Right ventricle myocardium superior (tissue), 1 donor: ENCODE results near the gene MGAT4D. TPM values are rescaled to one million over a fixed set of nuclear protein-coding genes. Genes with fewer than 3 reads are reported as not detected.
"Not testable (repeated sequence)": the region's sequence is repeated elsewhere in the genome, so short reads cannot be mapped to it uniquely, and the experiment has no call there.

ENCODE experiments used
- ATAC-seq: fragments of 200-7000 bp; cut with Tn5 transposase; one replicate; pipeline ENCODE4 v1.9.1; 2020; ENCODE audit warnings: mild to moderate bottlenecking; ENCODE audit not compliant: poor library complexity
- DNase-seq: peaks from one replicate; pipeline ENCODE4 v3.0.0-alpha.2; 2020
- intact Hi-C: fragments of 100-400 bp; cut with DNase I; formaldehyde crosslinking; loops from one replicate; pipeline ENCODE4 v1.11.2; 2022
- long read RNA-seq: library from polyadenylated mRNA; unstranded; transcript quantifications from one replicate; pipeline ENCODE4 v2.0.0, GENCODE V29; 2021
- total RNA-seq: library from RNA; stranded (reverse); fragmentation: NEBNext Ultra II Directional; extraction: Animal tissue kit (Norgen Biotek cat#: 25700); gene quantifications from one replicate; pipeline ENCODE4 v1.2.1, GENCODE V29; 2021
- donor health status: DM: no; HTN: yes; CAD: no; lungs with severe emphysema.

The MGAT4D gene
- total RNA-seq = not detected
- long read RNA-seq = 0 reads

- DNase-seq = no peak
- intact Hi-C loops = no loop called here
- ATAC-seq = peak; percentile 52
Measured at GRCh38 chr4:140497747-140498636, at the start of gene MGAT4D. TSS of gene MGAT4D (minus strand) at chr4:140498293. CDS start at chr4:140498222, 71 bp downstream.

- ATAC-seq = no peak
- intact Hi-C loops = no loop called here
- DNase-seq = no peak
Measured at GRCh38 chr4:140533951-140534480, 35.9 kb upstream of the MGAT4D start.

GRCh38 chr4:140529434-140529833 lies 31.3 kb upstream of the MGAT4D start:
- peak; percentile 71 for ATAC-seq
- no peak for DNase-seq
- intact Hi-C loops = loop anchor here (10.0 kb wide), 2 partner anchors 105 to 605 kb away; partner anchors contain the start of genes CLGN and RNF150

GRCh38 chr4:140523857-140524742 lies 26.0 kb upstream of the MGAT4D start, which contains the start of gene ELMOD2:
TSS of gene ELMOD2 (plus strand) at chr4:140524168. CDS start at chr4:140525429, 1,261 bp downstream.
- ATAC-seq (peak; percentile 100), DNase-seq (peak; percentile 100)
- intact Hi-C loops = loop anchor here (5.0 to 10.0 kb wide), 3 partner anchors 99 to 611 kb away; partner anchors contain the start of genes CLGN, RNF150 and SCOC

GRCh38 chr4:140523370-140523856 lies 25.3 kb upstream of the MGAT4D start:
- intact Hi-C loops = loop anchor here (5.0 to 10.0 kb wide), 3 partner anchors 99 to 611 kb away; partner anchors contain the start of genes CLGN, RNF150 and SCOC
- ATAC-seq = peak; percentile 4

GRCh38 chr4:140515423-140515822 lies 17.3 kb upstream of the MGAT4D start:
- intact Hi-C loops = no loop called here
- DNase-seq = no peak
- no peak for ATAC-seq

More at GRCh38 chr4:140523370-140523856, 25.3 kb upstream of the MGAT4D start:
- no peak for DNase-seq

- ATAC-seq, DNase-seq, intact Hi-C loops: not testable (repeated sequence)
Measured at GRCh38 chr4:140513765-140514164, 15.7 kb upstream of the MGAT4D start.

- DNase-seq (no peak), ATAC-seq (no peak)
- intact Hi-C loops = no loop called here
Measured at GRCh38 chr4:140504261-140504660, 6.2 kb upstream of the MGAT4D start.

GRCh38 chr4:140499391-140499790 lies 1.3 kb upstream of the MGAT4D start:
- ATAC-seq = no peak
- intact Hi-C loops = no loop called here
- no peak for DNase-seq

- intact Hi-C loops = no loop called here
- ATAC-seq (no peak), DNase-seq (no peak)
Measured at GRCh38 chr4:140497405-140497746, 717 bp downstream of the MGAT4D start.

GRCh38 chr4:140485939-140486338 lies 12.2 kb downstream of the MGAT4D start:
- intact Hi-C loops = no loop called here
- DNase-seq (no peak), ATAC-seq (no peak)

GRCh38 chr4:140483445-140483844 lies 14.6 kb downstream of the MGAT4D start:
- DNase-seq = no peak
- ATAC-seq = no peak
- intact Hi-C loops = no loop called here

- ATAC-seq (no peak), DNase-seq (no peak)
- intact Hi-C loops = no loop called here
Measured at GRCh38 chr4:140472156-140472555, 25.9 kb downstream of the MGAT4D start.

GRCh38 chr4:140469791-140470733 lies 28.0 kb downstream of the MGAT4D start:
- intact Hi-C loops = no loop called here
- no peak for DNase-seq
- ATAC-seq = peak; percentile 45

- ATAC-seq (no peak), DNase-seq (no peak)
- intact Hi-C loops = no loop called here
Measured at GRCh38 chr4:140466146-140466545, 31.9 kb downstream of the MGAT4D start.

GRCh38 chr4:140463614-140464013 lies 34.5 kb downstream of the MGAT4D start:
- DNase-seq (no peak), ATAC-seq (no peak)
- intact Hi-C loops = no loop called here

- intact Hi-C loops = no loop called here
- DNase-seq (no peak), ATAC-seq (no peak)
Measured at GRCh38 chr4:140463182-140463581, 34.9 kb downstream of the MGAT4D start.

GRCh38 chr4:140450352-140450751 lies 47.7 kb downstream of the MGAT4D start:
- no peak for DNase-seq
- ATAC-seq = no peak
- intact Hi-C loops = no loop called here
